Osteoblast (primary cell): Measurements from ENCODE around the gene AUTS2. TPM values are rescaled to one million over a fixed set of nuclear protein-coding genes. Genes with fewer than 3 reads are reported as not detected.

Experiments
- DNase-seq: peaks from one replicate; pipeline ENCODE4 v3.0.0; 2011; ENCODE audit warnings: low spot score, mixed read lengths; ENCODE audit not compliant: insufficient read length; ENCODE audit errors: missing footprints
- H2AFZ ChIP-seq: 2 replicates; pipeline ENCODE4 v1.6.0; 2011; ENCODE audit warnings: mild to moderate bottlenecking, low read length
- H3K27ac ChIP-seq: 2 replicates; pipeline ENCODE4 v1.5.1; 2011; ENCODE audit warnings: mild to moderate bottlenecking, low read depth, low read length, moderate library complexity
- H3K27me3 ChIP-seq: 2 replicates; pipeline ENCODE4 v1.6.0; 2012; ENCODE audit warnings: mild to moderate bottlenecking, control low read depth, inconsistent platforms, low read length, moderate library complexity; ENCODE audit not compliant: insufficient read depth
- H3K36me3 ChIP-seq: 2 replicates; pipeline ENCODE4 v1.5.1; 2011; ENCODE audit warnings: mild to moderate bottlenecking, low read length, control low read depth, moderate library complexity; ENCODE audit not compliant: insufficient read depth
- H3K4me1 ChIP-seq: 2 replicates; pipeline ENCODE4 v1.5.1; 2011; ENCODE audit warnings: mild to moderate bottlenecking, low read length, control low read depth, moderate library complexity; ENCODE audit not compliant: insufficient read depth
- H3K4me2 ChIP-seq: 2 replicates; pipeline ENCODE4 v1.6.0; 2011; ENCODE audit warnings: mild to moderate bottlenecking, low read length; ENCODE audit not compliant: insufficient read depth
- H3K4me3 ChIP-seq: fragments of 200-600 bp; sonication (generic); 3 replicates; pipeline ENCODE4 v1.5.1; 2012; ENCODE audit warnings: mild to moderate bottlenecking, low read length, inconsistent platforms; ENCODE audit not compliant: insufficient read depth
- H3K79me2 ChIP-seq: 2 replicates; pipeline ENCODE4 v1.6.0; 2012; ENCODE audit warnings: mild to moderate bottlenecking, low read length, control low read depth, inconsistent platforms; ENCODE audit not compliant: insufficient read depth
- H3K9me3 ChIP-seq: 2 replicates; pipeline ENCODE4 v1.5.1; 2011; ENCODE audit warnings: low read depth, low read length, control low read depth
- H4K20me1 ChIP-seq: 2 replicates; pipeline ENCODE4 v1.6.0; 2012; ENCODE audit warnings: mild to moderate bottlenecking, low read length, control low read depth; ENCODE audit not compliant: insufficient read depth
- CTCF ChIP-seq: IDR thresholded peaks from 2 replicates; pipeline ENCODE4 v1.5.1; 2011; ENCODE audit warnings: mild to moderate bottlenecking, low read depth, low read length, moderate library complexity; ENCODE audit errors: extremely low read depth
- total RNA-seq: library from RNA; depleted of rRNA; stranded (reverse); fragments of >200 nt; gene quantifications from 2 replicates; pipeline ENCODE4 v1.2.3, GENCODE V29; 2012

Gene AUTS2
- total RNA-seq, 1 donor: 15.2 TPM

DNA sequence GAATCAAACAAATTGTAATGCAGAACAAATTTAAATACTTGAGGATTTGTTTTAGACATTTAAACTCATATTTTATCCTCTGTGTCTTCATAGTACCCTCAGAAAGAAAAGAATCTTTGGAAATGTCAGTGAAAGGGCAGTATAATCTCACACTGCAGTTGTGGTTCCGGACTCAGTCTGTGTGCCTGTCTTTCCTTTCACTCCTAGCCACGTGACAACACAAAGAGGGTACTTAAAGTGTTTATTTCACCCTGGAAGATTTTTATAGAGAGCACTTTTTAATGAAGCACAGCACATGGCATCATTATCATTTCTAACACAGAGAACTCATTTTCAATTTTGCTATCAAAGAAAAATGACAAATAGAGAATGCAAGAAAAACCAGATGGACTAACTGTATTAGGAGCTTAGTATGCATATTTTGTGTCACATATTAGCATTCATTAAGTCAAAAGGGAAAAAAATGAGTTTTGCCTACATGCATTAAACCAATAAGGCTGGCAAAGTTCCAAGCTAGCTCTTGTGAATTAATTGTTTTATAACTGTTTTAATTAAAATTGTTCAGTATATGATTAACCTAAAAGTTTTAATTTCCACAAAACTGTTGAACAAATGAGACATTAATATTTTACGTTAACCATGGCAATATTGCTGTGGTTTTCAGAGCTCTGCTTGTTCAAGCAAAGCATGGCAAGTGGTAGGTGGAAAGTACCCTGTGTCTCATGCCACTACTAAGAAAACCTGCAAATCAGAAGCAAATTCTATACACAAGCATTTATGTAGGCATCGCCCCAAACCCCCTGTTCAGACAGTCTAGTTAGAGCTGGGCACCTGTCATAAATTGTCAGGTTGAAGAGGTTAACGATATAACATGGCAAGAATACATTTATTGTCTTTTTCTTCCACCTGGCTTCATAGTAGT is 65.9 kb downstream of the AUTS2 start:
- TF ChIP-seq CTCF: no peak
- no peak overlapping the region for H3K4me2 ChIP-seq
- no peak overlapping the region for H2AFZ ChIP-seq
- H3K36me3 ChIP-seq: no peaks in the 10 kb centered on the region
- no peaks in the 10 kb centered on the region for H3K79me2 ChIP-seq
- H3K27ac ChIP-seq: no peak overlapping the region
- no peaks in the 10 kb centered on the region for H4K20me1 ChIP-seq
- no peak for DNase-seq
- no peaks in the 10 kb centered on the region for H3K4me1 ChIP-seq
- H3K27me3 ChIP-seq: no peaks in the 10 kb centered on the region
- H3K4me3 ChIP-seq: no peak overlapping the region
- H3K9me3 ChIP-seq: no peaks in the 10 kb centered on the region

DNA sequence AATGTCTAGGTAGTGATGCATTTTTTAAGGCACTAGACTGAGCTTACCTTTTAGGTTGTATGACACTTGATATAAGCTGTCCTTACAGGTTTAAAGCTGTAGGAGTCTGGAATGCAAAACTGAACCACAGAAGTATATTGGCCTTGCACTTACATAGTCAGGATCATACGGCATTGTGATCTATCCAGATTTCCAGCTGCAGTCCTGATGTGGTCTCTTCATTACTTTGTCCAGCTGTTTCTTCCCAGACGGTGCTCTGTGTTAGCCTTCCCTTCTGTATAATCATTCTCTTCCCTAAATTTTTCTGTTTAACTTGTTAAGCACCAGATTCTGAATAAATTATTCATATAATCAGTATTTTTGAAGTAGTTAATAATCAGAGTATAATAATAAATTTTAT is 67.1 kb downstream of the AUTS2 start:
- H3K9me3 ChIP-seq: no peaks in the 10 kb centered on the region
- H3K36me3 ChIP-seq: no peaks in the 10 kb centered on the region
- no peak overlapping the region for H2AFZ ChIP-seq
- no peaks in the 10 kb centered on the region for H3K4me1 ChIP-seq
- DNase-seq: no peak
- no peak overlapping the region for H3K27ac ChIP-seq
- H3K79me2 ChIP-seq: no peaks in the 10 kb centered on the region
- H3K27me3 ChIP-seq: no peaks in the 10 kb centered on the region
- H3K4me2 ChIP-seq: no peak overlapping the region
- H4K20me1 ChIP-seq: no peaks in the 10 kb centered on the region
- no peak for TF ChIP-seq CTCF
- no peak overlapping the region for H3K4me3 ChIP-seq

DNA sequence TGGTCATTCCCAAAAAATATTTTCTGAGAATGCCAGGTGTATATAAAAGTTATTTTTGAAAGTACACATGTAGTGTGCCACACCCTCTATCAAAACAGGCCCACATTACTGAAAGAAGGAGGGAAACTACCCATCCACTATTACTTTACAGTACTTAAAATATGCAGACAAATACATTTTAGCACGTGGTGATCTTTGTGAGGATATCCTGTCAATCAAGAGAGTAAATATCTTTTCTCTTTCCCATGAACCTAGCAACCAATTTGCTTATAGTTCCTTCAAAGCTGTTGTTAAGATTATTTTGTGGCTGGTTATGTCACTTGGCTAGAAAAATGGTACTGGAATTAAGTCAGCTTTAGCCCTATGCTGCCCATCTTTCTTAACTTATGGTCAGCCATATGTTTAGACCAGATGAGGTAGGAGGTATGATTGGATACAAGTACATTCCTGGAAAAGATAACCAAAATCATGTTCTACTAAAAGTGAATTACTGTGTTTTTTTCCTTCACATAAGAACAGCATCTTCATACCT is 70.1 kb downstream of the AUTS2 start:
- Histone ChIP-seq H3K4me3 (no peak overlapping the region), H3K36me3 (no peaks in the 10 kb centered on the region)

More for the DNA sequence above, 70.1 kb downstream of the AUTS2 start:
- H3K9me3 ChIP-seq: no peaks in the 10 kb centered on the region
- peaks cover 8% of the 10 kb centered on the region for H3K4me1 ChIP-seq
- no peak overlapping the region for H3K4me2 ChIP-seq
- peaks cover 3% of the 10 kb centered on the region for H4K20me1 ChIP-seq
- no peak overlapping the region for H2AFZ ChIP-seq
- H3K27ac ChIP-seq: no peak overlapping the region
- no peaks in the 10 kb centered on the region for H3K27me3 ChIP-seq
- TF ChIP-seq CTCF: no peak
- no peaks in the 10 kb centered on the region for H3K79me2 ChIP-seq
- DNase-seq: no peak
